DND-41 (cell line): ENCODE results near the gene LSM3.

Experiments
- CTCF ChIP-seq: IDR thresholded peaks from 2 replicates; pipeline ENCODE4 v1.5.1; 2012; ENCODE audit warnings: borderline replicate concordance, low read length, moderate library complexity, mild to moderate bottlenecking; ENCODE audit not compliant: poor library complexity, severe bottlenecking; ENCODE audit errors: extremely low read depth
- EZH2 ChIP-seq: IDR thresholded peaks from 3 replicates; pipeline ENCODE4 v1.6.1; 2012; ENCODE audit warnings: borderline replicate concordance, low read depth, mild to moderate bottlenecking, moderate library complexity, low read length, inconsistent platforms; ENCODE audit not compliant: severe bottlenecking

GRCh38 chr3:14246414-14246813 is 67.8 kb downstream of the LSM3 start:
- no peak for TF ChIP-seq EZH2
- TF ChIP-seq CTCF: no peak
